ENCODE results near the gene WASF2. TPM values are rescaled to one million over a fixed set of nuclear protein-coding genes. Genes with fewer than 3 reads are reported as not detected.
A peak's percentile ranks its signal among the peaks of the same experiment; 100 is the strongest.

WASF2 gene
- total and polyA plus RNA-seq, 2 of the 13 experiments (the other 11 are each of a cell fraction or from before 2014, with no cell fraction given): 10.4 to 27.7 TPM

GRCh38 chr1:27392096-27392777 is 97.7 kb downstream of the WASF2 start, which contains the start of gene GPR3 (continued):
- TF ChIP-seq CREBL2 (CRISPR knock-in tag; IDR thresholded peaks at IDR 0.05; ENCODE audit: borderline replicate concordance): no peak
- TF ChIP-seq TBL1XR1 (IDR thresholded peaks at IDR 0.05; ENCODE audit: borderline replicate concordance, low read length, partially characterized antibody): no peak
- no peak for TF ChIP-seq PRDM10 (CRISPR knock-in tag; IDR thresholded peaks at IDR 0.05; ENCODE audit: low read depth)
- no peak for TF ChIP-seq ZNF3 (CRISPR knock-in tag; IDR thresholded peaks at IDR 0.05)
- TF ChIP-seq EEA1 (CRISPR knock-in tag; IDR thresholded peaks at IDR 0.05; ENCODE audit: borderline replicate concordance): no peak
- TF ChIP-seq SP140L (CRISPR knock-in tag; IDR thresholded peaks at IDR 0.05; ENCODE audit: borderline replicate concordance): no peak
- no peak for TF ChIP-seq HDAC6 (IDR thresholded peaks at IDR 0.05; ENCODE audit: low read depth, low read length)
- TF ChIP-seq ZBTB38 (CRISPR knock-in tag; IDR thresholded peaks at IDR 0.05): no peak
- TF ChIP-seq DBP (CRISPR knock-in tag; IDR thresholded peaks at IDR 0.05; ENCODE audit: not compliant biosample characterization): no peak
- TF ChIP-seq ZBTB14 (CRISPR knock-in tag; IDR thresholded peaks at IDR 0.05): no peak
- no peak for TF ChIP-seq RFX1 (IDR thresholded peaks at IDR 0.05)
- TF ChIP-seq ZBTB44 (CRISPR knock-in tag; IDR thresholded peaks at IDR 0.05): no peak
- 0 out of 2 replicates have a peak, but pooled peaks have one; percentile 20 for TF ChIP-seq ZNF12 (CRISPR knock-in tag; IDR thresholded peaks at IDR 0.05)
